IPS DF 4.7 (cell line): ENCODE measurements around the gene MAFG.
"Not testable (repeated sequence)": the region's sequence is repeated elsewhere in the genome, so short reads cannot be mapped to it uniquely, and the experiment has no call there.

Experiments used
- DNase-seq: peaks from one replicate; pipeline ENCODE4 v3.0.0-alpha.2; 2013; ENCODE audit warnings: low spot score; ENCODE audit errors: extremely low read depth

Gene MAFG

DNA sequence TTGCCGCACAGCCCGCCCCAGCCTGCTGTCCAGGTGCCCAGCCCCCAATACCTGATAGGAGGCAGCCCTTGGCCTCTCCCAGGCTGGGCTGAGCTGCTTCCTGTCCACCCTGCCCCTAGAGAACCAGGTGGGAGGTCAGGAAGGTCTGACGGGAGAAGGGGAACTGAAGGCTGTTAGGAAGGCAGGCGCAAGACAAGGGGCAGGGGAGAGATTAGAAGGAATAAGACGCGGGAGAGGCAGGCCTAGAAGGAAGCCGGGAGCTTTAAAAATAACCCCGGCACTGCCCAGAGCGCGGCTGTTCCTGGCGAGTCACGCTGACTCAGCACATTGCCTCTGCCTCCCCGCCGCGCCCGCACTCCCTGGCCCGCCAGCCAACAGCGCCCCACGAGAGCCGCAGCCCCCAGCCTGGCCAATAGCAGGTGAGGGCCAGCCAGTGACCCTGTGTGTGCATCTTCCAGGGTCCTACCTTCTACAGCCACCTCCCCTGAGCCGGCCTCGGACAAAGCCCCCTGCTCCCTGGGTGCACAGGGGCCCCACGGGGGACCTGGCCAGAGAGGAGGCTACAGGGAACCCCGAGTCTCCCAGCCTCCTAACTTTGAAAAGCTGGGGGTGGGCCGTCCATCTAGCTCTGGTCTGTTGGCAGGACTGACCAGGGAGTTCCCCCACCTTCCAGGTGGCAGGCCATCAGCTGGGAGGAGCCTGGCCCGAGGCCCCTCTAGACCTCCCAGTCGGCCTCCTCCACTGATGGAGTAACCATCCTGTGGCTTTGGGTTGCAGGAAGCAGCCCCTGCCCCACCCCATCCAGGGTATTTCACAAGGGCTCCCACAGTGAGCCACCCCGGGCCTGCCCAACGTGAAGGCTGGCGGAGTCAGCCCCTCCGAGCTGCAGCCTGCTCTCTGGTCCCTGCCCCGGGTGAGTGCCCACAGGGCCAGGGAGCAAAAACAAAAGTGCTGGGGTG is 4.0 kb downstream of the MAFG start:
- no peak for DNase-seq

DNA sequence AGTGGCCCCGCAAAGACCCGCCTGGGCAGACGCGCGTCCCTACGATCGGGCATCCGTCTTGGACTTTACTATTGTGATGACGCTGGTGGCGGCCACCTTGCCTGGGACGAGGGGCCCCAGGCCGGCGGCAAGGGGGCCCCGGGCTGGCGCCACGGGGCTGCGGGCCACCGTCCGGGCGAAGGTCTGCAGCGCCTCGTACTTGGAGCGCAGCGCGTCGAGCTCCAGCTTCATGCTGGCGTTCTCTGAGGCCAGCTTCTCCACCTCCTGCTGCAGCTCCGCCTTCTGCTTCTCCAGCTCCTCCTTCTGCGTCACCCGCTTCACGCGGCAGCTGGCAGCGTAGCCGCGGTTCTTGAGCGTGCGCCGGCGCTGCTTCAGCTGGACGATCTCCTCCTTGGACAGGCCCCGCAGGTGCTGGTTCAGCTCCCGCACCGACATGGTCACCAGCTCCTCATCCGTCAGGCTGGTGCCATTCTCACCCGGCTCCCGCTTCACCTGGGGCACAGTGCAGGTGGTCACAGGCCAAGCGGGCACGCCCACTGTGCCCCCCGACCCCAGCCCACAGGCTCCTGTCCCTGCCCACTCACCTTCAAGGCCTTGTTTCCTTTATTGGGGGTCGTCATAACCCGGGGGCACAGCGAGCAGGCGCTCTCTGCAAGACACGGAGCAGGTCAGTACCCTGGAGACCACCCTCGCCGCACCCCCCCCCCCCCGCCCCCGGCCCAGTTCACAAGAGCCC is 4.8 kb downstream of the MAFG start:
- DNase-seq: no peak

GRCh38 chr17:81921996-81922565 is 5.5 kb downstream of the MAFG start:
- DNase-seq: no peak

DNA sequence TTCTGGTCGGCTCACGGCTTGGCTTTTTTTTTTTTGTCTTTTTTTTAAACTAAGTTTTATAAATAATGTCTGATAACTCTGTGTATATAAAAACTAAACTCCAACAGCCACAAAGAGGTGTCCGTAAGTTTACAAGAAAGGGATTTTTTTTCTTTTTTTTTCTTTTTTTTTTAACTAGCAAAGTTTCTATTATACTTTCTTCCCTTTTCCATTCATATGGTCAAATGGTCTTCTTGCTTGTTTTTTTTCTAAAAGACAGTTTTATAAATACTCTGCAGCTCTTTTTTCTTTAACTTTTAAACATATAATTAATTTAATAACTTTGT is 6.0 kb downstream of the MAFG start:
- DNase-seq: no peak

DNA sequence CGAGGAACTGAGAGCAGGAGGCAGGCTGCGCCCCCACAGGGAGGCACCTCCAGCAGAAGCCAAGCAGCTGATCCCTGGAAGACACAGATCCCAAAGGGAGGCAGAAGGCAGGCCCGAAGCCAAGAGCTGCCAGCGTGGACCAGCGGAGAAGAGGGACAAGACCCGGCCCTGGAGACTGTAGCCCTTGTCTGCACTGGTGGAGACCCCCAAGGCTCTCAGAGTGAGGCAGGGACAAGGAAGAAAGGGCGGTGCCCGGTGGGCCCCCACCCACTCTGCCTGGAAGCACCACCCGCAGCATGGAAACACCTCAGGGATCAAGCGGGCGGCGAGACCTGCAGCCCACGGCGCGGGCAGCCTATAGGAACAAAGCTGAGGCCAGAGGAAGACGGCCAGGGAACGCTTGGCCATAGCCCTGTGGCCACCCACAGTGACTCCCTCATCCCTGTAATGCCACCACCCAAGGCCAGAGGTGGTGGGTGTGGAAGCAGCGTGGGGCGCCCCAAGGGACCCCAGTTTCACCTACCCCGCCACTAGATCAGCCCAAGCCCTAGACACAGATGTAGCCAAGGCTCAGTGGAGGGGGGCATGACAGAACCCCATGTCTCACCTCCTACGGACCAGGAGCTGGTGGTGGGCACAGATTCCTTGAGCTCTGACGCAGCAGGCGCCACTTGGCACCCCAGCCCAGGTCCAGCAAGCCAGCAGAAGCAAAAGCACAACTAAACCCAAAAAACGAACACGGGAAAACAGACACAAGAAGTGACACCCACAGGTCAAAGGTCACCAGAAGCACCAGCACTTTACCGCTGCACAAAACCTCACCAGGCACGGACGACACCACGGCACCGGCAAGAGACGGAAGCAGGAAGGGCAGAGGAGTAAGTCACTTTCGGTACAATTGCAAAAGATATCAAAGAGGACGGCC is 6.7 kb downstream of the MAFG start:
- DNase-seq: no peak

GRCh38 chr17:81918832-81919545 is 8.5 kb downstream of the MAFG start:
- DNase-seq: no peak

DNA sequence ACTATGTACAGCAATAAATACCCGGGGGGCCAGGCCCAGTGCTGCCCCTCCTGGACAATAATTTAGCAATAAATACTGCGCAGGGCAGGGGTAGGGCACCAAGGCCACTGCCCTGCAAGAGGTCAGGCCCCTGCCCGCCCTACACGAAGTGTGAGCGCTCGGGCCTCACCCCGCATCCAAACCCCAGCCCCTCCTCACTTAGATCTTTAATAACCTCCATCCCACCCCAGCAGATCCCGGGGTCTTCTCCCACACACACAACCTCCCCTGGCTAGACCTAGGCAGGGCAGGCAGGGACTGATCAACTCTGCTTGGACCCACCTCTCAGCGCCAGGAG is 9.2 kb downstream of the MAFG start:
- DNase-seq: not testable (repeated sequence)

- no peak for DNase-seq
Measured at GRCh38 chr17:81917565-81918332, 9.8 kb downstream of the MAFG start, which contains the start of gene SIRT7. Gene SIRT7 (minus strand): TSS chr17:81918176. CDS start chr17:81918131, 45 bp downstream.

- no peak for DNase-seq
Measured at GRCh38 chr17:81916234-81917001, 11.1 kb downstream of the MAFG start.

DNA sequence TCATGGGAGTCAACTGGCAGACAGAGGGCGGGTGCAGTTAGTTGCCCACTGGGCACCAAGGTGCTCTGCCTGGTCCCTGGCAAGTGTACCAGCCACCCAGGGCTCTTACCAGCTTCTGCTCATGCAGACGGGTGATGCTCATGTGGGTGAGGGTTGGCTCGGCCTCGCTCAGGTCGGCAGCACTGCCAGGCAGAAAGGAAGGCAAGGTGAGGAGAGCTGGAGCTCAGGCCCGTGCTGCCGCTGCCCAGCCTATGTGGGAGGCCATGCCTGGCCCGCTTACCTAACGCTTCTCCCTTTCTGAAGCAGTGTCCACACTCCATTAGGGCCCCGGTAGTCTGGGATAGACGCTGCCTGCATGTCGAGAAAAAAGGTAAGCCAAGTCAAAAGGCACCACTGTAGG is 12.2 kb downstream of the MAFG start:
- DNase-seq: no peak

DNA sequence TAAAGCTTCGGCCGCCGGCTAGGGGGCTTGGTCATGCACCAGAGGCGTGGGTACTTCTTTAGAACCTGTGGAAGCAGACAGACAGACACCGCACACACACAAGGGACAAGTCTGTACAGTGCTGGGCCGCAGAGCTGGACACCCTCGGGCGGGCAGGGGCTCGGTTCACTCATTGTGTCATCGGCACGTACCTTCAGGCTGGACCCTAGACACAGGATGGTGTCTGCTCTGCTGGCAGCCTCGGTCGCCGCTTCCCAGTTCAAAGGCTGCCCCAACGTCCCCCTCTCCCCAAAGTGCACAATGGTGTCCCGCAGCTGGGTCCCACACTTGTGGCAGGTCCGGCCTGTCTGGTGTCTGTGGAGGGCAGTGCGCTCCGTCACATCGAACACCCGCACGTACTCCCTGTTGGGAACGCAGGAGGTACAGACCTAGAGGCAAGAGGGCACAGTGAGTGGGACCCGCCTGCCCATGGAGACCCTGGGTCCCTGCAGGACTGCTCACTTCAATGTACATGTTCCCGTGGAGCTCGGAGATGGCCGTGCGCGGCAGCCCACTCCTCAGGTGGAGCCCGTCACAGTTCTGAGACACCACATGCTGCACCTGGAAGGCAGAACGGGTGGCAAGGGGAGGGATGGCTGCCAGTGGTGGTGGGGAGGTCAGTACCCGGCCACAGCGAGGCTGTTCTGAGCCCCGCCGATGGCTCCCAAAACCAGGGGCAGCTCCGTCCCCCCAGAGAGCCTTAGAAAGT is 13.3 kb downstream of the MAFG start:
- DNase-seq: no peak

- DNase-seq: no peak
Measured at GRCh38 chr17:81913394-81914102, 14.0 kb downstream of the MAFG start.

GRCh38 chr17:81912441-81913309 is 14.9 kb downstream of the MAFG start:
- DNase-seq: no peak

- no peak for DNase-seq
Measured at GRCh38 chr17:81911969-81912368, 15.6 kb downstream of the MAFG start.

- no peak for DNase-seq
Measured at GRCh38 chr17:81911277-81911961, 16.1 kb downstream of the MAFG start, which contains the start of gene PCYT2. Gene PCYT2 (minus strand): TSS chr17:81911399. CDS start chr17:81911355, 44 bp downstream.

- DNase-seq: no peak
Measured at GRCh38 chr17:81910840-81911276, 16.7 kb downstream of the MAFG start.
